Upper lobe of right lung (tissue), 1 donor: Measurements from ENCODE around the gene RPL31. TPM values are rescaled to one million over a fixed set of nuclear protein-coding genes. Genes with fewer than 3 reads are reported as not detected.
A peak's percentile ranks its signal among the peaks of the same experiment; 100 is the strongest.

Experiments used
- ATAC-seq: fragments of 200-7000 bp; cut with Tn5 transposase; one replicate; pipeline ENCODE4 v1.9.1; 2020; ENCODE audit warnings: mild to moderate bottlenecking, moderate library complexity
- DNase-seq: peaks from one replicate; pipeline ENCODE4 v3.0.0-alpha.2; 2020
- H3K27ac ChIP-seq: fragments of 200-600 bp; one replicate; pipeline ENCODE4 v1.8.0; 2022
- H3K27me3 ChIP-seq: fragments of 200-600 bp; one replicate; pipeline ENCODE4 v1.8.0; 2022; ENCODE audit warnings: mild to moderate bottlenecking
- H3K36me3 ChIP-seq: fragments of 200-600 bp; one replicate; pipeline ENCODE4 v1.8.0; 2022
- H3K4me1 ChIP-seq: fragments of 200-600 bp; one replicate; pipeline ENCODE4 v1.8.0; 2022
- H3K4me3 ChIP-seq: fragments of 200-600 bp; one replicate; pipeline ENCODE4 v1.8.0; 2022; ENCODE audit warnings: mild to moderate bottlenecking
- H3K9me3 ChIP-seq: fragments of 200-600 bp; one replicate; pipeline ENCODE4 v1.8.0; 2022
- intact Hi-C: fragments of 100-400 bp; cut with DNase I; formaldehyde crosslinking; loops from one replicate; pipeline ENCODE4 v1.11.0; 2022
- total RNA-seq: library from RNA; stranded (reverse); fragmentation: NEBNext Ultra II Directional; extraction: Animal tissue kit (Norgen Biotek cat#: 25700); gene quantifications from one replicate; pipeline ENCODE4 v1.2.1, GENCODE V29; 2021
- TF ChIP-seq, protein P1 (sequence below): fragments of 200-600 bp; IDR thresholded peaks from one replicate; pipeline ENCODE4 v1.8.0; 2022; ENCODE audit warnings: antibody characterized with exemption
- donor health status: DM: no; HTN: yes; CAD: no; lungs with severe emphysema.

The RPL31 gene
- total RNA-seq, 1 donor from 2014 or later, result 1,071 TPM

DNA sequence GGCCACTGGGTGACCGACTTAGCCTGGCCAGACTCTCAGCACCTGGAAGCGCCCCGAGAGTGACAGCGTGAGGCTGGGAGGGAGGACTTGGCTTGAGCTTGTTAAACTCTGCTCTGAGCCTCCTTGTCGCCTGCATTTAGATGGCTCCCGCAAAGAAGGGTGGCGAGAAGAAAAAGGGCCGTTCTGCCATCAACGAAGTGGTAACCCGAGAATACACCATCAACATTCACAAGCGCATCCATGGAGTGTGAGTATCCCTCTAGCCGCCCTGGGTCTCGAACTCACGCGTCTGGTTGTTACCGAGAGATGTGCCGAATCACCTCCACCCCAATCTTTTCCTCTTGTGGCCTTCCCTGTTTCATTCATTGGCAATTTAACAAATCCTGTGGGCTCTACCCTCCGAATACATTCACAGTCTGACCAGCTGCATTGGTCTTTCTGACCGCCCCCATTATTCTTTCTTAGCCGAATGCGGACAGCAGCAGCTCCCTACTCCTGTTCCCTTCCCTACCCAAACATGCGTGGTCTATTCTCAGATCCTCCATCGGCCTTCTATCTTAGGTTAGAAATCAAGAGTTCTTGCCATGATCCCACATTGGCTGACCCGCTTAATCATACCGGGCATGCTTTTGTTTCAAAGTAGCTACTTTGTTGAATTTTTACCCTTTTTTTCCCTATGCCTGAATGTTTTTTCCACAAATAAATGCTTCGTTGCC, 631 bp downstream of the RPL31 start:
- intact Hi-C loops, result no loop called here
- DNase-seq, result no peak
- Histone ChIP-seq H3K27ac (peak overlapping the region; percentile 92), H3K9me3 (no peaks in the 10 kb centered on the region), H3K4me1 (peaks cover 24% of the 10 kb centered on the region), H3K27me3 (no peaks in the 10 kb centered on the region), H3K36me3 (peaks cover 46% of the 10 kb centered on the region), H3K4me3 (peak overlapping the region; percentile 93)
- TF ChIP-seq, protein P1, sequence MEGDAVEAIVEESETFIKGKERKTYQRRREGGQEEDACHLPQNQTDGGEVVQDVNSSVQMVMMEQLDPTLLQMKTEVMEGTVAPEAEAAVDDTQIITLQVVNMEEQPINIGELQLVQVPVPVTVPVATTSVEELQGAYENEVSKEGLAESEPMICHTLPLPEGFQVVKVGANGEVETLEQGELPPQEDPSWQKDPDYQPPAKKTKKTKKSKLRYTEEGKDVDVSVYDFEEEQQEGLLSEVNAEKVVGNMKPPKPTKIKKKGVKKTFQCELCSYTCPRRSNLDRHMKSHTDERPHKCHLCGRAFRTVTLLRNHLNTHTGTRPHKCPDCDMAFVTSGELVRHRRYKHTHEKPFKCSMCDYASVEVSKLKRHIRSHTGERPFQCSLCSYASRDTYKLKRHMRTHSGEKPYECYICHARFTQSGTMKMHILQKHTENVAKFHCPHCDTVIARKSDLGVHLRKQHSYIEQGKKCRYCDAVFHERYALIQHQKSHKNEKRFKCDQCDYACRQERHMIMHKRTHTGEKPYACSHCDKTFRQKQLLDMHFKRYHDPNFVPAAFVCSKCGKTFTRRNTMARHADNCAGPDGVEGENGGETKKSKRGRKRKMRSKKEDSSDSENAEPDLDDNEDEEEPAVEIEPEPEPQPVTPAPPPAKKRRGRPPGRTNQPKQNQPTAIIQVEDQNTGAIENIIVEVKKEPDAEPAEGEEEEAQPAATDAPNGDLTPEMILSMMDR, result no peak
- ATAC-seq, result no peak

DNA sequence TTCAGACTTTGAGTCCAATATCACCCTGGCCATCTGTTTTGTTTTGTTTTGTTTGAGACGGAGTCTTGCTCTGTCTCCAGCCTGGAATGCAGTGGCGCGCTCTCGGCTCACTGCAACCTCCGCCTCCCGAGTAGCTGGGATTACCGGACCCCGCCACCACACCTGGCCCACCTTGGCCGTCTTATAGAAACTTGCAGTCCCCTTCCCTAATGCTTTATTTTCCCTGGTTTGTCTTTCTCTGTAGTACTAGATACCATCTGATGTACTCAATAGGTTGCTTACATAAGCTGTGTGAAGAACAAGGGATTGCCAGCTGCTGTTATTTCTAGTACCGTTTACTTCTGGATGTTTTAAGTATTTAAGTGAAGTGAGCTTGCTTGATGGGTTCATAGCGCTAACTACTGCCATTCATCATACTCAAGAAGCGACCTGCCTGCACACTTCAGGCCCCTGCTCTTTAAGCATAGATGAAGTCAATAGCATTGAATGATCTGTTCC, 1.2 kb downstream of the RPL31 start:
- TF ChIP-seq, protein P1, result no peak
- H3K9me3 ChIP-seq, result no peaks in the 10 kb centered on the region
- H3K27me3 ChIP-seq, result no peaks in the 10 kb centered on the region
- H3K4me1 ChIP-seq, result peaks cover 24% of the 10 kb centered on the region
- no peak for DNase-seq
- peaks cover 52% of the 10 kb centered on the region for H3K36me3 ChIP-seq
- peak overlapping the region; percentile 92 for H3K27ac ChIP-seq
- ATAC-seq, result no peak
- peak overlapping the region; percentile 93 for H3K4me3 ChIP-seq
- intact Hi-C loops, result no loop called here

DNA sequence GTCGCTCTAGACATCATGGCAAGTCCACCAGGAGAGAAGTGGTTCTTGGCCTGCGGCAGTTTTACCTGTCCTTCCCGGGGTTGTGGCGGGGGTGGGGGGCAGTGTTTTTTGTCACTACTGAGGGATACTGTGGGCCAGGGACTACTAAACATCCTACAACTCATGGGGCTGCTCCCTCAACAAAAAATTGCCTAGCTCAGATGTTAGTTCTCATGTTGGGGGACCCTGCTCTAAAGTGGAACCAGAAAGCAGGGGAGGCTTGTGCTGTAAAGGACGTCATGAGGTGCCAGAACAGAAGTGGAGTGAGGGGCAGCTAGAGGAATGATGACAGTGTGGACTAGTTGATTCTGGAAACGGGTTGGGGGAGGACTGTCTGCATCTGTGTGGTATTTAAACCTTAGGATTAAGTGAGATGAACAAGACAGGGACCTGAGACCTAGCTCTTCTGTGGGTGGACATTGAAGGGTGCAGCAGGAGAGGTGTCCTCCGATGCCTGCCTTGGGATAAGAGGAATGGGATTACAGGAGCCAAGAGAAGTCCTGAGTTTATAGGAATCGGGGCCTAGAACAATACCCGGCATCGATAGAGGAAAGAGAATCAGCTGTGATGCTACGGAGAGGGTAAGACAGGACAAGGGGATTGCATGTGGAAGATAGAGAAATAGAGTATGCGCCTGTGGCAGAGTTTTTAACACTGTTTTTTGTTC, 2.7 kb downstream of the RPL31 start:
- peaks cover 53% of the 10 kb centered on the region for H3K36me3 ChIP-seq
- TF ChIP-seq, protein P1, result no peak
- no peak overlapping the region for H3K4me3 ChIP-seq
- no peaks in the 10 kb centered on the region for H3K27me3 ChIP-seq
- H3K4me1 ChIP-seq, result peaks cover 24% of the 10 kb centered on the region
- DNase-seq, result no peak
- no peak for ATAC-seq
- intact Hi-C loops, result no loop called here
- H3K9me3 ChIP-seq, result no peaks in the 10 kb centered on the region
- no peak overlapping the region for H3K27ac ChIP-seq

DNA sequence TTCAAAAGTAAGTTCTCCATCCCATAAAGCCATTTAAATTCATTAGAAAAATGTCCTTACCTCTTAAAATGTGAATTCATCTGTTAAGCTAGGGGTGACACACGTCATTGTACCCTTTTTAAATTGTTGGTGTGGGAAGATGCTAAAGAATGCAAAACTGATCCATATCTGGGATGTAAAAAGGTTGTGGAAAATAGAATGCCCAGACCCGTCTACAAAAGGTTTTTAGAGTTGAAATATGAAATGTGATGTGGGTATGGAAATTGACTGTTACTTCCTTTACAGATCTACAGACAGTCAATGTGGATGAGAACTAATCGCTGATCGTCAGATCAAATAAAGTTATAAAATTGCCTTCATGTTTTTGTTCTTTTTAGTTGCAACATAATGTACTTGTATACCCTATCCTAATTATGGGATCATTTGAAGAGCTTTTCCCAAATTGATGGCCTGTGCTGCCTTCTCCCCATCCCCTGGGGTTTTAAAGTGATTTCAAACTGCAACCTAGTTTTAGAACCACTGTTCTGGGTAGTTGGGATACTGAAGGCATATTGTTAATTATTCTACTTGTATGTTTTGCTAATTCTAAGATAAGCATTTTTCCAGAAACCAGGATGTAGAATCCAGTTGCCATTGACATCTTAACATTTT, 4.1 kb downstream of the RPL31 start:
- Histone ChIP-seq H3K27ac (no peak overlapping the region), H3K27me3 (no peaks in the 10 kb centered on the region), H3K36me3 (peaks cover 67% of the 10 kb centered on the region), H3K4me3 (no peak overlapping the region), H3K4me1 (peaks cover 24% of the 10 kb centered on the region), H3K9me3 (no peaks in the 10 kb centered on the region)
- intact Hi-C loops, result no loop called here
- ATAC-seq (no peak), DNase-seq (no peak)
- TF ChIP-seq, protein P1, result no peak

DNA sequence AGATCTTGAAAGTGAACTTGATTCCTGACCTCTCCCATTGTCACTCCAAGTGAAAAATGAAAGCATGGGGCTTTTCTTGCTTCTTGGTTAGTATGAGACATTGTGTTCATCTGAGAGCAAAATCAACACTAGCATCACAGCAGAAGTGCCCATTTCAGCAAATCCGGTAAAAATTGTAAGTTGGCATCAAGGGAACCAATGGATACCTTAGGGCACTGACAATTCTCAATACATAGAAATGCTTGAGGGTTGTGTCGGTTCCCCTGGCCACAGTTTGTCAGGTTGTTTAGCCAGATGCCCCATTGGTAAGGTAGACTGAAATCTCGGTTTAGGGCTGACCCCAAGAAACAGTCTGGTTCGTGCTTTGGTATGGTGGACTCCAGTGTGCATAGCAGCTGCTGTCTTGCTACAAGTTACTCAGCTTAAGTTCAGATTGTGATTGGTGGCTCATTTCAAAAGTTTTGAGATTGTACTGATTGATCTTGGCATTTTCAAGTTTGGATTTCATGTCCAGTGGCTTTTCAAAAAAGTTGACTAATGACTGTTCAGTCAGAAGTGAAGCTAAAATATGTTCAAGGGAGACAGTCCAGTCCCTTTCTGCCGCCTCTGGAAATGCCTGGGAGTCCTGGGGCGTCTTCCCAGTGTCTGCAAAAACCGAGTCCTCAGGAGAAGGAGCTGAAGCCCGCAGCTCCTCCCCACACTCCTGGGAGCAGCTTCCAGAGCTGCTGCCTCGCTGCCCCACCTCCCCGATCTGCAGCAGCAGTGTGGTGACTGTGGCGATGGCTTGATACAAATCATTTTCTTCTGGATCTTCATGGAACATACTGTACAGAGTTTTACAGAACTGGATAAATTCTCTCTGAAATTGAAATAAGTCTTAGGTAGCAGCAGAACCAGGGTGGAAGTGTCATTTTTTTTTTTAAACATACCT, 5.6 kb downstream of the RPL31 start:
- DNase-seq (no peak), ATAC-seq (no peak)
- H3K4me3 ChIP-seq, result no peak overlapping the region
- no peak overlapping the region for H3K27ac ChIP-seq
- intact Hi-C loops, result no loop called here
- H3K27me3 ChIP-seq, result no peaks in the 10 kb centered on the region
- TF ChIP-seq, protein P1, result no peak
- H3K36me3 ChIP-seq, result peaks cover 71% of the 10 kb centered on the region
- peaks cover 24% of the 10 kb centered on the region for H3K4me1 ChIP-seq
- no peaks in the 10 kb centered on the region for H3K9me3 ChIP-seq
